HL-60/S4 treated with phorbol 12-myristate 13-acetate at 8.2 ng/mL for 4 days and 3 days (cell line): Measurements from ENCODE around the gene RIMS4.

Source experiments
- in situ Hi-C: fragments of 300-500 bp; cut with MboI; formaldehyde crosslinking; loops from 2 replicates; pipeline ENCODE4 v1.15.0; 2022; ENCODE audit warnings: low sequenced_read_pairs

The RIMS4 gene

GRCh38 chr20:44723798-44724362, 86.5 kb downstream of the RIMS4 start:
- in situ Hi-C loops = no loop called here

GRCh38 chr20:44723391-44723790, 87.0 kb downstream of the RIMS4 start:
- in situ Hi-C loops = no loop called here

- in situ Hi-C loops = no loop called here
Measured at GRCh38 chr20:44722990-44723389, 87.4 kb downstream of the RIMS4 start.

GRCh38 chr20:44721785-44722054, 88.6 kb downstream of the RIMS4 start:
- in situ Hi-C loops = no loop called here

GRCh38 chr20:44720997-44721784, 89.2 kb downstream of the RIMS4 start:
- in situ Hi-C loops = no loop called here

- in situ Hi-C loops = no loop called here
Measured at GRCh38 chr20:44720621-44720996, 89.7 kb downstream of the RIMS4 start.

- in situ Hi-C loops = no loop called here
Measured at GRCh38 chr20:44719841-44720240, 90.5 kb downstream of the RIMS4 start.

GRCh38 chr20:44717986-44718385, 92.4 kb downstream of the RIMS4 start:
- in situ Hi-C loops = no loop called here

- in situ Hi-C loops = no loop called here
Measured at GRCh38 chr20:44716309-44717106, 93.8 kb downstream of the RIMS4 start.

- in situ Hi-C loops = no loop called here
Measured at GRCh38 chr20:44715499-44716308, 94.6 kb downstream of the RIMS4 start.

GRCh38 chr20:44714701-44715498, 95.4 kb downstream of the RIMS4 start, which contains the start of gene CCN5:
Gene CCN5, plus strand, starts transcription at chr20:44715369. Its CDS starts 22 bp downstream, at chr20:44715391.
- in situ Hi-C loops = no loop called here

- in situ Hi-C loops = no loop called here
Measured at GRCh38 chr20:44714102-44714700, 96.1 kb downstream of the RIMS4 start.

GRCh38 chr20:44711237-44711636, 99.1 kb downstream of the RIMS4 start:
- in situ Hi-C loops = no loop called here

GRCh38 chr20:44709797-44710196, 100.5 kb downstream of the RIMS4 start:
- in situ Hi-C loops = no loop called here

GRCh38 chr20:44709380-44709779, 101.0 kb downstream of the RIMS4 start:
- in situ Hi-C loops = no loop called here

- in situ Hi-C loops = no loop called here
Measured at GRCh38 chr20:44707018-44707579, 103.2 kb downstream of the RIMS4 start.

GRCh38 chr20:44706301-44707017, 103.9 kb downstream of the RIMS4 start:
- in situ Hi-C loops = no loop called here

GRCh38 chr20:44705364-44706094, 104.8 kb downstream of the RIMS4 start:
- in situ Hi-C loops = no loop called here
